ENCODE results near the gene LAPTM4A.

DNA sequence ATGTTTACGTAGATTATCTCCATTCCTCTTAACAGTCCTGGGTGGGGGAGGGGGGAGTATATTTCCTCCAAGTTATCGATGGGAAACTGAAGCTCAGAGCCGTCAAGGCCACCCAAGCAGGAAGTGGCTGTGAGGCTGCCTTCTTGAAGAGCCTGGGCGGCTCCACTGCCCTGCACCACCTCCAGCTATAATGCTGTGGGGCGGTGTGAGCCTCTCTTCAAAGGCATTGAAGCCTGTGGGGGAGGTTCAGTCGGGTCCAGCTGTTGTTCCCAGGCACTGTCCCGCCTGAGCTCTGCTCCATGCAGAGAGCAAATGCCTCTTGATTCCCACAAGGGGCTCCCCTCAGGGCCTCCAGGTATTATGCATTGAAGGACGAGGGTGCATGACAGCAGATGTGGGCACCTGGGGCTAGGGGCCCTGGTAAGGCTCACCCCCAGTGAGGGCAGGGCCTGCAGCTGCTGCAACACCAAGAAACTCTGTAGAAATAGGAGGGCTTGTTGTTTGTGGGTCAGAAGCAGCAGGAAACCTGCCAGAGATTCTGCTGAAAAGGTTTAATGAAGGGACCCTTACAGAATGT lies 29.5 kb upstream of the LAPTM4A start:
- TF ChIP-seq POLR2A (IDR thresholded peaks at IDR 0.05) (no peak), POLR2AphosphoS5 (IDR thresholded peaks at IDR 0.05) (no peak)
- TF ChIP-seq, protein P1, sequence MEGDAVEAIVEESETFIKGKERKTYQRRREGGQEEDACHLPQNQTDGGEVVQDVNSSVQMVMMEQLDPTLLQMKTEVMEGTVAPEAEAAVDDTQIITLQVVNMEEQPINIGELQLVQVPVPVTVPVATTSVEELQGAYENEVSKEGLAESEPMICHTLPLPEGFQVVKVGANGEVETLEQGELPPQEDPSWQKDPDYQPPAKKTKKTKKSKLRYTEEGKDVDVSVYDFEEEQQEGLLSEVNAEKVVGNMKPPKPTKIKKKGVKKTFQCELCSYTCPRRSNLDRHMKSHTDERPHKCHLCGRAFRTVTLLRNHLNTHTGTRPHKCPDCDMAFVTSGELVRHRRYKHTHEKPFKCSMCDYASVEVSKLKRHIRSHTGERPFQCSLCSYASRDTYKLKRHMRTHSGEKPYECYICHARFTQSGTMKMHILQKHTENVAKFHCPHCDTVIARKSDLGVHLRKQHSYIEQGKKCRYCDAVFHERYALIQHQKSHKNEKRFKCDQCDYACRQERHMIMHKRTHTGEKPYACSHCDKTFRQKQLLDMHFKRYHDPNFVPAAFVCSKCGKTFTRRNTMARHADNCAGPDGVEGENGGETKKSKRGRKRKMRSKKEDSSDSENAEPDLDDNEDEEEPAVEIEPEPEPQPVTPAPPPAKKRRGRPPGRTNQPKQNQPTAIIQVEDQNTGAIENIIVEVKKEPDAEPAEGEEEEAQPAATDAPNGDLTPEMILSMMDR (IDR thresholded peaks at IDR 0.05) = no peak

Data from gastroesophageal sphincter (tissue), 3 donors.